Right ventricle myocardium inferior (tissue), 1 donor: ENCODE data around the gene CTNNA1. TPM values are rescaled to one million over a fixed set of nuclear protein-coding genes. Genes with fewer than 3 reads are reported as not detected.

Experiments
- ATAC-seq: fragments of 200-7000 bp; cut with Tn5 transposase; one replicate; pipeline ENCODE4 v1.9.1; 2020; ENCODE audit warnings: mild to moderate bottlenecking, moderate library complexity
- DNase-seq: peaks from one replicate; pipeline ENCODE4 v3.0.0; 2021; ENCODE audit errors: missing footprints
- intact Hi-C: fragments of 100-400 bp; cut with DNase I; formaldehyde crosslinking; loops from one replicate; pipeline ENCODE4 v1.11.0; 2022
- total RNA-seq: library from RNA; stranded (reverse); fragmentation: NEBNext Ultra II Directional; extraction: Animal tissue kit (Norgen Biotek cat#: 25700); gene quantifications from one replicate; pipeline ENCODE4 v1.2.1, GENCODE V29; 2021
- donor health status: DM: no; HTN: yes; CAD: no; lungs with severe emphysema.

The CTNNA1 gene
- total RNA-seq, 1 donor from 2014 or later, result 322 TPM

DNA sequence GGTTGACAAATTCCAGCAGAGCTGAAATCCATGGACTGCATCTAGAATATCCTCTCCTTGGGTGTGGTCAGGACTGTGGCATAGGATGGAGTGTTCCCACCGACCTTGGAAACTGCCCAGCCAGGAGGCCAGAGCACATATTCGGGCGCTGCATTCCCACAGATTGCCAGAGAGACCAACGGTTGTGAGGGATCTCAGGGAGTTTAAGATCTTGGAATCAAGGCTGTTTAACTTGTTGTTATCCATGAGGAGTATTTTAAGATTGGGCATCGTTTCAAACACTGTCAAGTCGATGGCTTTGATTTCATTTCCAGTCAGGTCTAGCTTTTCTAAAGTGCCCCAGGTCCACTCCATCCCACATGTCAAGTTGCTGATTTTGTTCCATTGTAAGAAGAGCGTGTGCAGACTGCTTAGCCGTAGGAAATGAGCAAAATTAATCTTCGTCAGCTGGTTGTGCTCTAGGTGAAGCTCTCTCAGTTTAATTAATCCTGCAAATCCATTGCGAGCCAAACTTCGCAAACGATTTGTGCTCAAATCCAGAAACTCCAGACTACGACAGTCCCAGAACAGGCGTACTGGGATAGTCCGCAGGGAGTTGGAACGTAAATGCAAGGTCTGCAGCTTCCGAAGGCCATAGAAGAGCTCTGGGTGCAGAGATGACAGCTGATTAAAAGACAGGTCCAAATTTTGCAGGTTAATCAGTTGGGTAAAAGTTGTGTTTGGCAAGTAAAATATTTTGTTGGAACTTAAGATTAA is 120.4 kb downstream of the CTNNA1 start:
- ATAC-seq, result no peak
- intact Hi-C loops, result loop anchor here (2.0 kb wide), 1 partner anchor 55 kb away; no protein-coding TSS in a partner anchor
- no peak for DNase-seq

GRCh38 chr5:138874241-138874640 is 121.0 kb downstream of the CTNNA1 start:
- ATAC-seq, result no peak

DNA sequence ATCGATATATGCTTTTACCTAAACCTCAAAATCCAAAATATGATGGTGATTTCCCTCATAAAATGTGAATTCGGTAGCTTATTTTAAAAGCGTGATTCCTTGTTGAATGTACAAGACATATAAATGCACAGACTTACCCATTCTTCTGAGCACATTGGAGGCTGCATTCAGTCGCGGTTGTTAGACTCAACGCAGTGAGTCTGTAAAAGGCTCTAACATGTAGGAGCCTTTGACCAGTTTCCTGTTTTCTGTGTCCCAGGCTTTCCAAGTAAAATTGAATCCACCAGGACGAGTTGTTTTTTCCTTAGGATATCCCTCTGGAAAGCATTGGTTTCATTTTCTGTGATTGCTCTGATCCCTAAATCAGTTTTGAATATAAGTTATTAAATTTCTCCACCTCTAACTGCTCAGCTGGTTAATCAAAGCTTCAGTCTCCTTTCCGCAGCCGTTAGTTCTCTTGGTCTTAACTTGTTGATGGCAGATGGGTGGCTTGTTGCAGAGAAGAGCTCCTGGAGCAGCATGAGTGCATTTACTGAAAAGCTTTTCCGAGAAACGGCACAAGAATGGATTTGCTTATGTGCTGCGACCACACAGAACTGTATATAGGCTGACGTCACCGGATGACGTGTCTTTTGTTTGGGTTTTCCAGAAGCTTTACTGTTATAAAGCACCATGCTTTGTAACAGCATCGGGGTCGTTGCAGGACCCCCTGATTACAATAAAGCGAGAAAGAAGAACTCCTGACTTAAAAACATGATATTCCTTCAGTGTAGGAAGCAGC is 121.7 kb downstream of the CTNNA1 start, which contains the start of gene LRRTM2:
TSS of gene LRRTM2 (minus strand) at position 565 of the 781 bp plus-strand sequence. CDS start at position 141, 424 bp downstream.
- intact Hi-C loops, result no loop called here
- DNase-seq (no peak), ATAC-seq (no peak)

More at GRCh38 chr5:138874241-138874640, 121.0 kb downstream of the CTNNA1 start:
- intact Hi-C loops, result no loop called here
- DNase-seq, result no peak

- DNase-seq (no peak), ATAC-seq (no peak)
- intact Hi-C loops, result no loop called here
Measured at GRCh38 chr5:138875552-138875875, 122.3 kb downstream of the CTNNA1 start.

GRCh38 chr5:138875946-138876345 is 122.7 kb downstream of the CTNNA1 start:
- DNase-seq (no peak), ATAC-seq (no peak)
- intact Hi-C loops, result no loop called here

DNA sequence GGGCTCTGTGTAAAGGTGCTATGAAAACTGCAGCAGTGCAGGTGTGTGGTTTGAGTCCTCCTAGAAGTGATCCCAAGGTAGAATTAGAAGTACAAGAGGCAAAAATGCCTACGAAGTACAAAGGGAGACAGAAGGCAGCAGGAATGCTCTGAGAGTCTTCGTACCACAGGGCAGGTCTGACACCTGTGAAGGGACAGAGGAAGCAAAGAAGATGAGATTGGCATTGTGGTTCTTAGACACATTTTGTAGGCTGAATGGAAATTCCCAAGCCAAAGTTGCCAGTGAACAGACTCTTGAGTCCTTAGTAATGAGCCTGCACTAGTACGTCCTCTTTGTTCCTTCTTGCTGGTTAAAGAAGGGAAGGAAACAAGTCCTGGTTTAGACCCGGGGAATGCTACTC is 123.6 kb downstream of the CTNNA1 start:
- DNase-seq, result no peak
- ATAC-seq, result no peak
- intact Hi-C loops, result no loop called here

- intact Hi-C loops, result no loop called here
- peak; percentile 25 for ATAC-seq
Measured at GRCh38 chr5:138878437-138879235, 125.4 kb downstream of the CTNNA1 start.

DNA sequence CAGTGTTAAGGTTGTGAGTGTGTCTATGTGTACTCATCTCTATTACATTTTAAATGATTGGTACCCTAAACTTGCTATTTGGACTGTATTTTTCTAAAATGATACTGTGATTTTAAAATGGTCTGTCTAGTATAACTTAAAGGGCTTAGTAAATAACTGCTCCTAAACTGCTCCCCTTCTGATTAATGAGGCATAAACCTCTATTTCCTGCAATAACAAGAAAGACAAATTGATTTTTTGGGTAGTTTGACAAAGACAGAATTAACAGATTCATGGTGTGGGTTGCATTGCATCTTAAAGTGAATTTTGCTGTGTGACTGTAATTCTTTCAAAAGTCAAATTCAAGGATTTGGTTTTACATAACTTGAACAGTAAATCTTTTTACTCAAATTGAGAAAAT is 130.0 kb downstream of the CTNNA1 start:
- intact Hi-C loops, result no loop called here
- ATAC-seq (no peak), DNase-seq (no peak)

More at GRCh38 chr5:138878437-138879235, 125.4 kb downstream of the CTNNA1 start:
- DNase-seq, result no peak

DNA sequence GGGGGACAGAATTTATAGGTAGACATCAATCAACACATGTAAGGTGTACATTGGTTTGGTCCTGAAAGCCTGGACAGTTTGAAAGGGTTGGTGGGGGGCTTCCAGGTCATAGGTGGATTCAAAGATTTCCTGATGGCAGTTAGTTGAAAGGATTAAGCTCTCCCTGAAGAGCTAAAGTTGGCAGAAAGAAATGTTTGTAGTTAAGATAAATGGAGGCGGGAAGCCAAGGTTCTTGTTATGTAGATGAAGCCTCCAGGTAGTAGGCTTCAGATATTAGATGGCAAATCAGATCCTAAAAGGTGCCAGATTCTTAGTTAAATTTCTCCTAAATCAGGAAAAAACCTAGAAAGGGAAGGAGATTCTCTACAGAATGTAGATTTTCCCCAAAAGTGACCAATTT is 130.9 kb downstream of the CTNNA1 start:
- DNase-seq, result no peak
- no peak for ATAC-seq
- intact Hi-C loops, result no loop called here

DNA sequence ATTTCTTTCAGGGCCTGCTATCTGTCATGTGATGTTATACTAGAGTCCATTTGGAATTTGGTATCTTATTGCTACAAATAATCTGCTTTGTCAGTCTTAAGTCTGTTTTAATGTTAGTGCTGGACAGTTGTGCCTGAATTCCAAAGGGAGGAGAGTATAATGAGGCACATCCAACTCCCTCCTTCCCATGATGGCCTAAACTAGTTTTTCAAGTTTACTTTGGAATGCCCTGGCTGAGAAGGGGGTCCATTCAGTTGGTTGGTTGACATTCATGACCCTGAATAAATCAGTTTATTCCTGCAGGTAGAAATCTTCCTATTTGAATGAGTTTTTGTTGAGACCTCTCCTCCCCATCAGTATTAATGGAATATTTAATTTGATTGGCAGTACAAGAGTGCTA is 131.3 kb downstream of the CTNNA1 start:
- DNase-seq, result no peak
- intact Hi-C loops, result no loop called here

GRCh38 chr5:138889994-138890393 is 136.8 kb downstream of the CTNNA1 start:
- ATAC-seq (no peak), DNase-seq (no peak)
- intact Hi-C loops, result no loop called here

More for the DNA sequence above, 131.3 kb downstream of the CTNNA1 start:
- ATAC-seq, result no peak

DNA sequence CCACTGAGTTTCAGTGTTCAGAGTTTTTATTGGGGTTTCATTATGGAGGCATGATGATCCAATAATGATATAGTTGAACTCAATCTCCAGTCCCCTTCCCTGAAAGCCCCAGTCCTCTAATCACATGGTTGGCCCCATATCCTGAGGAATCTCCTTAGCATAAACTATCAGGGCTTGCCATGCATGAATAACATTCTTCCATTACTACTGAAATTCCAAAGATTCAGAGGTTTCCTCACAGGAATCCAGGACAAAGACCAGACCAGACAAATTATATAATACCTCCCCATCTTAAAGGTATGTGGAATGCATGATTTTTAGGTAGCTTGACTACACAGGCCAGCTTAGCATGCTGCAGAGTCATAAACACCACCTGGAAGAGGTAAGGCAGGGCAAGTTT is 137.4 kb downstream of the CTNNA1 start:
- DNase-seq, result no peak
- intact Hi-C loops, result no loop called here
- ATAC-seq, result no peak

DNA sequence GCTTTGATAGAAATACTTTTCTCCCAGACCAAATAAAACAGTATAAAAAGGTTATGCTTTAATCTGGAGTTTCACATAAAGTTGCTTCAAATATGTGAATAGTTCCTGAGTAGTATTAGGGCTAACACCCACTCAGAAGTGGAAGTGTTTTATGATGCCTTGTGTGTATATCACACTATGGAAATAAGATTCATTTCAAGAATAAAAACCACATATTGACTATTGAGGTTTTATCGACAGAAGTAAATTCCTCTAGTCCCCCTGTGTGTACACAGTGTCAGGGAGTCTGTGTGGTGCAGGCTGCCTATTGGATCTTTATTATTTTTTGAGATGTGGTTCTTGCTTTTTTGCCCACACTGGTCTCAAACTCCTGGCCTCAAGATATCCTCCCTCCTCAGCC is 142.7 kb downstream of the CTNNA1 start:
- no peak for ATAC-seq
- intact Hi-C loops, result no loop called here
- no peak for DNase-seq

DNA sequence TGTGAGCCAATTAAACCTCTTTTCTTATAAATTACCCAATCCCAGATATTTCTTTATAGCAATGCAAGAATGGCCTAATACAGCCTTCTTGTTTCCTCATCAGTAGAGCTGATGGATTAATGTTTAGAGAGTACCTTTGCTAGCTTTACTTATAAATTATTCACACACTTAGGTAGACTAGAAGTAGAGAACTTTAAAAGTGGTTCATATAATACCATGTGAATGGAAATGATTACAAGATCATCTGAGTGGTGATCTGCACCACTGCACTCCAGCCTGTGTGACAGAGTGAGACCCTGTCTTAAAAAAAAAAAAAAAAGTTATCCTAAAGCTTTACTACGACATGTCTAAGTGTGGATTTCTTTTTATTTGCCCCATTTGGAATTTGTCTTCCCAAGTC is 145.1 kb downstream of the CTNNA1 start:
- intact Hi-C loops, result no loop called here
- ATAC-seq (no peak), DNase-seq (no peak)

GRCh38 chr5:138898742-138899141 is 145.5 kb downstream of the CTNNA1 start:
- DNase-seq, result no peak
- ATAC-seq, result no peak
- intact Hi-C loops, result no loop called here

- no peak for ATAC-seq
- no peak for DNase-seq
- intact Hi-C loops, result no loop called here
Measured at GRCh38 chr5:138900281-138900965, 147.2 kb downstream of the CTNNA1 start.

DNA sequence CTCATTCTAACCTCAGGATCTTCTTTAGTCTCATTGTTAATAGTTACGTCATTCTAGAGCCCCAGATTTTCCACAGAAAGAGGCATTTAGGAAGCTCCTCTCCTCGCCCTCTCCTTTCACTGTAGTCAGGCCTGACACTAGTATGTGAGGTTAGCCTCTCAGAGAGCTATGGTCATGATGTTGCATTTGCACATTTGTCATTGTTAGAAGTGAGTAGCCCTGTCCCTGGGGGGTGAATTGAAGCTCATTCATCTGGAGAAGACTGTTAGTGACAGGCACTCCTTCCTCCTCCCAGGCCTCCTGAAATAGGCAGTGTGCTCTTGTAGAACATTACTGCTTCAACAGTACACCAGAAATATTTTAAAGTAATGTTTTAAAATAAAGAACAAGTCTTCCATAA is 148.5 kb downstream of the CTNNA1 start:
- DNase-seq (no peak), ATAC-seq (no peak)
- intact Hi-C loops, result no loop called here

- intact Hi-C loops, result no loop called here
- ATAC-seq, result no peak
- no peak for DNase-seq
Measured at GRCh38 chr5:138903130-138903775, 150.0 kb downstream of the CTNNA1 start.
